HG03108 (cell line): Measurements from ENCODE around the gene FBXO21.

ENCODE experiments used
- ATAC-seq: cut with Tn5 transposase; IDR thresholded peaks from one replicate; pipeline ENCODE4 v1.9.1; 2021; ENCODE audit warnings: moderate library complexity; ENCODE audit not compliant: unreplicated experiment

FBXO21 gene

DNA sequence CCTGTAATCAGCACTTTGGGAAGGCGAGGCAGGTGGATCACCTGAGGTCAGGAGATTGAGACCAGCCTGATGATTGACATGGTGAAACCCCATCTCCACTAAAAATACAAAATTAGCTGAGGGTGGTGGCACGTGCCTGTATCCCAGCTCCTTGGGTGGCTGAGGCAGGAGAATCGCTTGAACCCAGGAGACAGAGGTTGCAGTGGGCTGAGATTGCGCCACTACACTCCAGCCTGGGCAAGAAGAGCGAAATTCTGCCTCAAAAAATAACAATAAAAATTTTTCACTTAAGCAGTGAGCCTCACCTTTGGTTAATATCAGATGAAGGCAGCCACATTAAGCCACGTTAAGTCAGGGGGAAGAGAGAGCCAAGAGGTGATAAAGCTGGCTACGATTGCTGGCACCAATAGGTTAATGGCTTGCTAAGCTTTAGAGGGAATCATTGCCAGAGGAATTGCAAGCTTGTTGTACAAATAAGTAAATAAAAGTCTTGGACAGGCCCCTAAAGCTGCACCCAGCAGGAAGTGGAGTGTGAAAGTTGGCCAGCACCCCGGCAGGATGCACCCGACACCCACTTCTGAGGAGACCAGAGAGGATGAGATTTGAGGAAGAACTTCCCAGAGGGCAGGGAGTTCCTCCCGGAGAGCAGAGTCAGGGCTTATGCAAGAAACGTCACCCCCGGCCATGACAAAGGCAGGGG is 49.7 kb downstream of the FBXO21 start:
- ATAC-seq, result no peak

- no peak for ATAC-seq
Measured at GRCh38 chr12:117139025-117139717, 51.1 kb downstream of the FBXO21 start.

GRCh38 chr12:117134721-117135120 is 55.5 kb downstream of the FBXO21 start:
- no peak for ATAC-seq

- ATAC-seq, result no peak
Measured at GRCh38 chr12:117134059-117134458, 56.2 kb downstream of the FBXO21 start.

- ATAC-seq, result no peak
Measured at GRCh38 chr12:117130801-117131200, 59.5 kb downstream of the FBXO21 start.

DNA sequence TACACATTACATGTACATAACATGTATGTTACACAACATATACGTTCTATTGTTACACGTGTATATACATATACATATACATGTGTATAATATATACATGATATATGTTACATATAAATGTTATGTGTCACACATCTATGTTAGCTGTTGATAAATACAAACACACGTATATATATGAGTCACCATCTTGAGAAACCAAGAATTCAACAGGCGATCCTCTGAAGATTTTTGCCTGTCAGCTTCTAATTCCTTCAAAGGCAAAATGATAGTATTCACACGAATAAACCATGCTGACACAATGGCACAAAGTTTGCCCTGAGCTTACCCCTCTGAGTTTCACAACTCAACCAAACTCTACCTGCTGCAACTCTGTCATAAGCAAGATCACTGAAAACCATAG is 60.9 kb downstream of the FBXO21 start:
- no peak for ATAC-seq

GRCh38 chr12:117127933-117128823 is 62.1 kb downstream of the FBXO21 start:
- ATAC-seq, result no peak

DNA sequence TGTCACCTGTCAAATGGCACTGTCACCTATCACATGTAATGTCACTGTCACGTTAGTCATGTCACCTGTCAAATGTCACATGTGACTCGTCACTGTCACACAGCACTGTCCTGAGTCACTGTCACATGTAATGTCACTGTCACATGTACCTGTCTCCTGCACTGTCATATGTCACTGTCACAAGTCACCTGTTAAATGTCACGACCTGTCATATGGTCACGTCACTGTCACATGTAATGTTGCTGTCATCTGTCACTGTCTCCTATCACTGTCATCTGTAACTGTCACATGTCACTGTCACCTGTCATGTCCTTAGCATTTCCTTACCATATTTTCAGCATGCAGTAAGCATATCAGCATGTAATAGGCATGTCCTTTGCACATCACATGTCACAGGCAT is 63.9 kb downstream of the FBXO21 start:
- ATAC-seq, result no peak

GRCh38 chr12:117125767-117126166 is 64.5 kb downstream of the FBXO21 start:
- ATAC-seq, result no peak

- ATAC-seq, result no peak
Measured at GRCh38 chr12:117125272-117125613, 65.0 kb downstream of the FBXO21 start.

DNA sequence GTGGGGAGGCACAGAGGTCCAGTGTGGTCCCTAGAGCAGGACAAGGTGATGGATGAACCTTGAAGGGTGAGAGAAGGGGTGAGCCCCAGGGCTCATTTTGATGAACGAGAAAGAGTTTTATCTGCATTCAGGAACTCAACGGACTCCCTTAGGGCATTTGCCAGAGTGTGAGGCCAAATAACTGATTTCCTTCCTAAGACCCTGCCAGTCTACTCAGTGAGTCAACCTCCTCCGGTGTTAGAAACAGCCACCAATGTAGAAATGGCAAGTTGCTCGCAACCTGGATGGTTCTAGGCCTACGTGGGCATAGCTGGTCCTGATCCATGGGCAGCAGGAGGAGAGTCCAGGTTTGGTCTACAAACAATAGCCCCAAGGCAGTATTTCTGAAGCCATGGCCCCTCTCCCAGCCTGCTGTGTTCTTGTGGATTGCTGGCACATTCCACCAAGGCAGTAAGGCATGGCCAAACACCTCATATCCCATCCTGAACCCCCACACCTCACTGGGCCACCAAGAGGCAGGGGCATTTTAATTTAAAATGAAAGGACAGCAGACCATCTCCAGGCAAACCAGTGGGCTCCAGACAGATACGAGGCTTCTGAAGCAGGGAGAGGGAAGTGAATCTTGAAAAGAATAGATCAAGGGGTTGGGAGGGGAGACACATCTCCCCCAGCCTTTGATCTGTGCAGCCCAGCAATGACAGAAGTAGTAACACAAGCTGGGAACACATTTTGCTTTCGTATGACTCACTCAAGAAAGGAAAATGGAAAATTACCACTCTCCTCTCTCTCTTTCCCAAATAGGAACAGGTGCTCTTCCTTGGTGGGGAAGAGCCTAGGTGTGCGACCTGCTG is 65.6 kb downstream of the FBXO21 start:
- ATAC-seq, result no peak

DNA sequence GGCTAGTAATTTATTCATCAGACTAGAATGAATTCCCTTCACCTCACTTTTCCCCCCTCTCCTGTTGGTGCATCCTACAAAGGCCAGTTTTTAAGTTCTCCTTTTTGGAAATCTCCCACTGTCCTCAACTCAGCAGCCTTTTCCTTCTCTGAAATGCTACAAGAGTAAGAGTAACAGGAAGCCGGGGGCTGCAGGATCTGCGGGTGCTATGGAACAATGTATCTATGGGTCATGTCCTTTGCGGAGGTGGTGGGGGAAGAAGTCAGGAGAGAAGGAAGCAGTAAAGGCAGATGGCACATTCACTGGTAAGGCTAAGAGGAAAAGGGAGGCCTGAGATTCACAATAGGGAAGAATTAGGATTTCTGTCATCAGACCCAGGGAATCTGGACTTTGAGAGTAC is 68.8 kb downstream of the FBXO21 start:
- ATAC-seq, result no peak

DNA sequence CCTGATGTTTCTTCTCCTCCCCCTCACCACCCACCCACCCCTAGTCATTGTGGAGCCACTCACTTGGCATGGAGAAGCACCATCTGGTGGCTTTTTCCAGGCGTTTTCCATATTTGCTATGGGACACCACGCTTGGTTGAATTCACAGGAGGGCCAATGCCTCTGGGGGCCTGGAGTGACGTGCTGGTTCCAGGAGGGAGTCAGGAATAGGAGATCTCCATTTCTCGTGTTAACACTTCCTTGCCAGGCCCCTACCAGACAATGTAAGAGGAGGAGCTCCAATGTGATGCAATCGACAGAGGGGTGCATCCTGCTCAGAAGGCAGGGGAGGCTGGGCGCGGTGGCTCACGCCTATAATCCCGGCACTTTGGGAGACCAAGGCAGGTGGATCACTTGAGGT is 69.5 kb downstream of the FBXO21 start:
- ATAC-seq, result no peak

GRCh38 chr12:117119592-117120198 is 70.6 kb downstream of the FBXO21 start:
- ATAC-seq, result no peak

DNA sequence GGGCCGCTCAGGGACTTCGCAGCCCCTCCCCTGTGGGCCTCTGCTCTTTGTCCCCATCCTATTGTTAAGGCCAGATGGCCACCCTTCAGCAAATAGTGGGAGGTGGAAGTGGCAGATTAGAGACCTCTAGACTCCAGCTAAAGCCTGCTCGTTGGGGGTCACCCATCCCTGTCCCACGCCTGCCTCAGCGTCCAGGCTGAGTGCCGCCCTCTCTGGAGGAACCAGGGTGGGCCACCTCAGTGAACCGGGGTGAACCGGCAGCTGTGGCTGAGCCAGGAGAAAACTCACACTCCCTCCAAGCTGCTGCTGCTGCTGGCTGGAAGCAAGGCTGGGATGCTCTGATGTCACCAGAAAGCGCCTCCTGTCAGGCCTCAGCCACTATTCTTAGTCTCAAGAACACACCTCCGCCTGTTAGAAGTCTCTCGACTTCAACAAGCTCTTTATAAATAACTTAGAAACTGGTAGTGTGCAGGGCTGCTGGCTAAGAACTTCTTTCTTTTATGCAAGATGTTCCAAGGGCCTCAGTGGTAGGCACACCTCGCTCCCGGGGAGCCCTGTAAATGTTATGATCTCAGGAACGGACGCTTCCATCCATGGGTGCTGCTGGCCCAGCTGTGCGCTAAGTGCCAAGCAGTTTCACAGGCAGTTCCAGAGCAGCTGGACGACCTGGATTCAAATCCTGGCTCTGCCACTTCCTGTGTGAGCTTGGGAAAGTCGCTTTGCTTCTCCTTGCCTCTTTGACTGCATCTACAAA is 71.3 kb downstream of the FBXO21 start:
- ATAC-seq, result no peak

DNA sequence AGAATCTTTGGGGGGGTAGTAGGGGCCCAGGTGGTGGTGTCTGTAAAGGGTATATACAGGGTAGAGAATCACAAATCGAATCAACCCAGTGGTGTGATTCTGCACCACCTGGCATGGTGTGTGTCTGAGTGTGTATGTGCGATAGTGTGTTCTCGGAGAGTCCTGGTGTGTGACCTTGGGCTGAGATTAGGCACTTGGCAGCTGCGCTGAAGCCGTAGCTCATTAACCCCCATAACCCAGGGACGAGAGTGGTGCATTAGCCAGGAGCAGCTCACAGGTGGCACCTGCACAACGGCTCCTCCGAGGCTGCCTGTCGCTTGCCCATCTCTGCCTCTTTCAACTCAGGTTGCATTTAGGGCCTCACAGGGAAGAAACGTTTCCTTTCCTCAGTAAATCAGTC is 75.5 kb downstream of the FBXO21 start:
- ATAC-seq, result no peak

DNA sequence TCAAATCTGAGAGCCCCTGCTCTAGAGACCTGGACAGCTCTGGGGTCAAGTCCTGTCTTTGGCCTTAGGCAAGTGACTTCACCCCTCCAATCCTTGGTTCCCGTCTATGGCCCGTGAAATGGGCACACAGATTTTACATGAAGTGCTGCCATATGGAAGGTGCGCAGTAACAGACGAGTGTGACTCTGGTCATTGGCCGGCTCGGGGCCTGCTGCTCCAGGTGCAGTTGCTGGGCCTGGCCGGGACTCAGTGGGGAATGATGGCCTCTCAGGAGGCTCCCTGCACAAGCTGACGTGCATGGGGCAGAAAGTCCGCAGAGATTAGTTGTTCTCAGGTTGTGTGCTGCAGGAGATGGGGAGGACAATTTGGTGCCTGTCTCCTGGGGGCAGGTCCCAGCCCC is 77.0 kb downstream of the FBXO21 start:
- no peak for ATAC-seq

DNA sequence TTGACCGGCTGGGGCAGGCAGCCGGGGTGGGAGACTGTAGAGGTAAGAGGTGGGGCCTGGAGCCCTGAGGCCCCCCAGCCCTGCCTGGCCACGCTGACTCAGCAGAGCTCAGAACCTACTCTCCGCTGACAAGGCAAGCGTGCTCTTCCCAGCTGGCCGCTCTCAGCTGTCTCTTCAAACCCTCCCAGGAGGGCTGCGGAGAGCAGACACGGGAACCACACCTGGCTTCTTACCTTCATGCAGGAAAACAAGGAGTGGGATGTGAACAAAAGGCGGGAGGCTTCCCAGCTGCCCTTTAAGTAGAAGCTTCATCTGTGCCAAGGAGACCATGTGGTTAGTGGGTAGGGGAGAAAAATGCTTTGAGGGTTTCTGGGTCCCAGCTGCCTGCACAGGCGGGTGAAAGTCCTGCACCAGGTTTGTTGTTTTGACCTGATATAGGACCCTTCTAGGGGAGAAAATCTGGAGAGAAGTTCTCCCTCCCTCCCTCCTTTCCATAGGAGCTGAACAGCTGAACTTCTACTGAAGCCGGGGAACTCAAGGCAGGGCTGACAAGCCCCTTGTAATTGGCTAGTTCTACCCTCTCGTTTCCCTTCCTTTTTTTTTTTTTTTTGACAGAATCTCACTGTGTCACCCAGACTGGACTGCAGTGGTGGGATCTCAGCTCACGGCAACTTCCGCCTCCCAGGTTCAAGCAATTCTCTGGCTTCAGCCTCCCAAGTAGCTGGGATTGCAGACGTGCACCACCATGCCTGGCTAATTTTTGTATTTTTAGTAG is 78.3 kb downstream of the FBXO21 start:
- no peak for ATAC-seq

GRCh38 chr12:117111386-117111785 is 78.9 kb downstream of the FBXO21 start:
- no peak for ATAC-seq
